ENCODE measurements around the gene SURF2. TPM values are rescaled to one million over a fixed set of nuclear protein-coding genes. Genes with fewer than 3 reads are reported as not detected.

The SURF2 gene
- total RNA-seq, 2 donors from 2014 or later, result 16.4 to 57.6 TPM

DNA sequence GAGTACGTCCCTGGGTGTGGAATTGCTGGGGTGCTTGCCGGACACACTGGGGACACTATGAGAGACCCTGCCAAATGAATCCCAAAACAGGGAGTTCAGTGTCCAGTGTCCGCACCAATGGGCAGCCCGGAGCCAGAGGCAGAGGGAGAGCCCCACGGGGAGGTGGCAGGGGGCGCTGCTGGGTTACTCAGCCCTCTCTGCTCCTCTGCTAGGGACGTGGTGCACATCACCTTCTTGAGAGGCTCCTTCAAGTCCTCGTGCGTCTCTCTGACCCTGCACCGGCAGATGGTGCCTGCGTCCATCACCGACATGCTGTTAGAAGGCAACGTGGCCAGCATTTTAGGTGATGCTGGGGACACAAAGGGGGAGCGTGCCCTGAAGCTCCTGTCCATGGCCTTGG is 40.6 kb downstream of the SURF2 start:
- WGBS, result 36% methylated on average over 14 of the region's 14 CpGs
- H3K4me1 ChIP-seq (replicated peaks), result no peaks in the 10 kb centered on the region
- H3K27me3 ChIP-seq (replicated peaks; ENCODE audit: insufficient read depth), result peaks cover 4% of the 10 kb centered on the region
- DNase-seq (ENCODE audit: low spot score), result no peak
- intact Hi-C loops (cut with DNase I), result no loop called here
- no peaks in the 10 kb centered on the region for H3K9me3 ChIP-seq
- no peak overlapping the region for H3K4me3 ChIP-seq
- H3K36me3 ChIP-seq, result no peaks in the 10 kb centered on the region
- TF ChIP-seq, protein P1, sequence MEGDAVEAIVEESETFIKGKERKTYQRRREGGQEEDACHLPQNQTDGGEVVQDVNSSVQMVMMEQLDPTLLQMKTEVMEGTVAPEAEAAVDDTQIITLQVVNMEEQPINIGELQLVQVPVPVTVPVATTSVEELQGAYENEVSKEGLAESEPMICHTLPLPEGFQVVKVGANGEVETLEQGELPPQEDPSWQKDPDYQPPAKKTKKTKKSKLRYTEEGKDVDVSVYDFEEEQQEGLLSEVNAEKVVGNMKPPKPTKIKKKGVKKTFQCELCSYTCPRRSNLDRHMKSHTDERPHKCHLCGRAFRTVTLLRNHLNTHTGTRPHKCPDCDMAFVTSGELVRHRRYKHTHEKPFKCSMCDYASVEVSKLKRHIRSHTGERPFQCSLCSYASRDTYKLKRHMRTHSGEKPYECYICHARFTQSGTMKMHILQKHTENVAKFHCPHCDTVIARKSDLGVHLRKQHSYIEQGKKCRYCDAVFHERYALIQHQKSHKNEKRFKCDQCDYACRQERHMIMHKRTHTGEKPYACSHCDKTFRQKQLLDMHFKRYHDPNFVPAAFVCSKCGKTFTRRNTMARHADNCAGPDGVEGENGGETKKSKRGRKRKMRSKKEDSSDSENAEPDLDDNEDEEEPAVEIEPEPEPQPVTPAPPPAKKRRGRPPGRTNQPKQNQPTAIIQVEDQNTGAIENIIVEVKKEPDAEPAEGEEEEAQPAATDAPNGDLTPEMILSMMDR (IDR thresholded peaks at IDR 0.05), result no peak
- no peak for TF ChIP-seq POLR2AphosphoS5 (IDR thresholded peaks at IDR 0.05)
- no peak for TF ChIP-seq POLR2A (IDR thresholded peaks at IDR 0.05)
- H3K27ac ChIP-seq, result no peak overlapping the region

DNA sequence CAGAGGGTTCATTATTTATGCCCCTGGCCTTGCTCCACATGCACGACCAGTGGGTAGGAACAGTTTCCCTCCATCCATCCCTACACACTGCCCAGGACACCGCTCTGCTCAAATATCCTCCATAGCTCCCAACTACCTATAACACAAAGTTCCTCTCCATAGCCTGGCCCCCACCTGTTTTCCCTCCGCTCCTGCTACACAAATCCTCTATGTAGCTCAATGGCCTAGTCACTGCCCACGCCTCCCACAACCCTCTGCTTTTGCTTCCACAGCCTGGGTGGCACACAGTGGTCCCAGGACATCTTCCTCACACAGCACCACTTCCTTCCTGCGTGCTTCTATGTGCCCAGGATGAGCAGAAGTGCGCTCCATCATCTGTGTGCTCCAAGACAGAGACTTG is 41.0 kb downstream of the SURF2 start:
- Histone ChIP-seq H3K4me3 (no peak overlapping the region), H3K4me1 (replicated peaks) (no peaks in the 10 kb centered on the region), H3K36me3 (no peaks in the 10 kb centered on the region), H3K27me3 (replicated peaks; ENCODE audit: insufficient read depth) (peaks cover 4% of the 10 kb centered on the region), H3K27ac (no peak overlapping the region), H3K9me3 (no peaks in the 10 kb centered on the region)
- intact Hi-C loops (cut with DNase I), result no loop called here
- WGBS, result 80% methylated on average over 6 of the region's 6 CpGs
- TF ChIP-seq POLR2A (IDR thresholded peaks at IDR 0.05) (no peak), POLR2AphosphoS5 (IDR thresholded peaks at IDR 0.05) (no peak)
- TF ChIP-seq, protein P1 (IDR thresholded peaks at IDR 0.05), result no peak
- no peak for DNase-seq (ENCODE audit: low spot score)

DNA sequence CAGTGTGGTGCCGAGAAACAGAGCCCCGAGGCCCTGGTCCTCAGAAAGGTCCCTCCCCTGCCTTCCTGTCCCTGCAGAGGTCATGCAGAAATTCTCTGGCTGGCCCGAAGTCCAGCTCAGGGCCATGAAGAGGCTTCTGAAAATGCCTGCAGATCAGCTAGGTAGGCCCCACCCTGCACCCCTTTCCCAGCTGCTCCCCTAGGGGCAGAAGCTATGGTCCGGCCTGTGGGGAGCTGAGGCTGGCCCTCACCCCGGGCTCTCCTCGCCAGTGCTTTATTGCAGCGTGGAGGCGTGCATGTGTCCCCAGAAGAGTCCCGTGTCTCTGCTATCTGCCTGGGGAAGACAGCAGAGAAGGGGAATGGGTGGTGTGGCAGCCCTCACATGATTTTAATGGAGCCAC is 41.5 kb downstream of the SURF2 start:
- Histone ChIP-seq H3K27ac (no peak overlapping the region), H3K27me3 (replicated peaks; ENCODE audit: insufficient read depth) (peaks cover 4% of the 10 kb centered on the region), H3K36me3 (no peaks in the 10 kb centered on the region), H3K4me1 (replicated peaks) (no peaks in the 10 kb centered on the region), H3K4me3 (no peak overlapping the region), H3K9me3 (no peaks in the 10 kb centered on the region)
- 58% methylated on average over 7 of the region's 9 CpGs for WGBS
- no peak for DNase-seq (ENCODE audit: low spot score)
- intact Hi-C loops (cut with DNase I), result no loop called here
- TF ChIP-seq, protein P1 (IDR thresholded peaks at IDR 0.05), result no peak
- no peak for TF ChIP-seq POLR2A (IDR thresholded peaks at IDR 0.05)
- no peak for TF ChIP-seq POLR2AphosphoS5 (IDR thresholded peaks at IDR 0.05)

DNA sequence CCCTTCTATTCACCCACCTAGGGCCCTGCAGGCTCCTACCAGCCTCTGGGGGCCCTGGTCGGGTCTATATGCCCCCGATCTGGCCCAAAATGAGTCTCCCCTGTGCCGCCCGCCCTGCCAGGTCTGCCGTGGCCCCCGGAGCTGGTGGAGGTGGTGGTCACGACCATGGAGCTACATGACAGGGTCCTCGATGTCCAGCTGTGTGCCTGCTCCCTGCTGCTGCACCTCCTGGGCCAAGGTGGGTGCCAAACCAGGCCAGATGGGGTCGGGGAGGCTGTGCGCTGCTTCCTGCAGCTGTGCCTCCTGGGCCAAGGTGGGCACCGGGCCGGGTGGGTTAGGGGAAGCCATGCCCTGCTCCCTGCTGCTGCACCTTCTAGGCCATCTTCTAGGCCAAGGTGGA is 43.9 kb downstream of the SURF2 start:
- DNase-seq (ENCODE audit: low spot score), result no peak
- Histone ChIP-seq H3K4me1 (replicated peaks) (no peaks in the 10 kb centered on the region), H3K36me3 (no peaks in the 10 kb centered on the region), H3K9me3 (no peaks in the 10 kb centered on the region), H3K27ac (no peak overlapping the region), H3K4me3 (no peak overlapping the region), H3K27me3 (replicated peaks; ENCODE audit: insufficient read depth) (no peaks in the 10 kb centered on the region)
- 88% methylated on average over 11 of the region's 12 CpGs for WGBS
- intact Hi-C loops (cut with DNase I), result no loop called here
- TF ChIP-seq, protein P1 (IDR thresholded peaks at IDR 0.05), result no peak
- TF ChIP-seq POLR2A (IDR thresholded peaks at IDR 0.05), result no peak
- no peak for TF ChIP-seq POLR2AphosphoS5 (IDR thresholded peaks at IDR 0.05)

DNA sequence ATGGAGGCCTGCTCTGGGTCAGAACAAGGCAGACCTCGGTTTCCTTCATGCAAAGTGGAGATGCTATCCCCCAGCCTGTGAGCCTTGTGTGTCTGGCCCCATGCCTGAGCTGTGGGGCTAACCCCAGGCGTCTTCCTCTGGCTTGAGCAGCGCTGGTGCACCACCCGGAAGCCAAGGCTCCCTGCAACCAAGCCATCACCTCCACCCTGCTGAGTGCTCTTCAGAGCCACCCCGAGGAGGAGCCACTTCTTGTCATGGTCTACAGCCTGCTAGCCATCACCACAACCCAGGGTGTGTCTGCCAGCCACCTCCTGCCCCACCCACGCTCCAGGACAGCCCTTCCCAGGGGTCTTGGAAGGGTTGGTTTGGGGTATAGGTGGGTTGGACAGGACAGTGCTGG is 45.2 kb downstream of the SURF2 start:
- H3K4me1 ChIP-seq (replicated peaks), result no peaks in the 10 kb centered on the region
- H3K27ac ChIP-seq, result no peak overlapping the region
- DNase-seq (ENCODE audit: low spot score), result no peak
- H3K9me3 ChIP-seq, result no peaks in the 10 kb centered on the region
- TF ChIP-seq POLR2A (IDR thresholded peaks at IDR 0.05) (no peak), POLR2AphosphoS5 (IDR thresholded peaks at IDR 0.05) (no peak)
- H3K36me3 ChIP-seq, result peaks cover 0 to 3% of the 10 kb centered on the region in 2 donors
- WGBS, result 80% methylated on average over 6 of the region's 6 CpGs
- intact Hi-C loops (cut with DNase I), result no loop called here
- no peaks in the 10 kb centered on the region for H3K27me3 ChIP-seq (replicated peaks; ENCODE audit: insufficient read depth)
- no peak overlapping the region for H3K4me3 ChIP-seq
